Activated T-cell treated with anti-CD3 and anti-CD28 coated beads, Interleukin-2, amount 50 U/mL, for 72 hours (primary cell): ENCODE results near the gene CEP97. TPM values are rescaled to one million over a fixed set of nuclear protein-coding genes. Genes with fewer than 3 reads are reported as not detected.
"Not testable (repeated sequence)": the region's sequence is repeated elsewhere in the genome, so short reads cannot be mapped to it uniquely, and the experiment has no call there.

Source experiments
- ATAC-seq, 2 donors: fragments of 150-1000 bp; cut with Tn5 transposase; replicated peaks in 1 of 2; 2 replicates each; pipeline ENCODE4 v1.10.0; 2021; ENCODE audit warnings: moderate library complexity in 2 of 2, mild to moderate bottlenecking in 1 of 2
- DNase-seq, 2 donors: peaks; one replicate each; pipeline ENCODE4 v3.0.0; 2021 to 2022; ENCODE audit warnings: mixed read lengths in 1 of 2
- H3K27ac Mint-ChIP-seq: one replicate; pipeline ENCODE4 v1.8.0; 2022; ENCODE audit warnings: mild to moderate bottlenecking, moderate library complexity, mixed read lengths
- H3K27me3 Mint-ChIP-seq: one replicate; pipeline ENCODE4 v1.8.0; 2022; ENCODE audit warnings: low read depth, mixed read lengths
- H3K36me3 Mint-ChIP-seq, 2 donors: one replicate each; pipeline ENCODE4 v1.8.0; 2022; ENCODE audit warnings: mixed read lengths in 2 of 2, mild to moderate bottlenecking in 1 of 2; ENCODE audit not compliant: insufficient read depth in 2 of 2
- H3K4me1 Mint-ChIP-seq: one replicate; pipeline ENCODE4 v1.8.0; 2022; ENCODE audit warnings: low read depth, mixed read lengths
- H3K4me3 Mint-ChIP-seq, 2 donors: one replicate each; pipeline ENCODE4 v1.8.0; 2022; ENCODE audit warnings: mild to moderate bottlenecking in 2 of 2, mixed read lengths in 2 of 2, moderate library complexity in 2 of 2
- H3K9me3 Mint-ChIP-seq, 2 donors: one replicate each; pipeline ENCODE4 v1.8.0; 2022; ENCODE audit warnings: mixed read lengths in 2 of 2
- total RNA-seq, 2 donors: library from RNA; stranded (reverse); gene quantifications; one replicate each; pipeline ENCODE4 v1.2.3, GENCODE V29; 2022

CEP97 gene
- total RNA-seq, 2 donors from 2014 or later = 19.2 to 23.5 TPM

- DNase-seq (no peak), ATAC-seq (no peak)
- H3K4me1 Mint-ChIP-seq = peaks cover 9% of the 10 kb centered on the region
- H3K4me3 Mint-ChIP-seq = no peak overlapping the region
- peaks cover 0 to 2% of the 10 kb centered on the region in 2 donors for H3K9me3 Mint-ChIP-seq
- peaks cover 27 to 48% of the 10 kb centered on the region in 2 donors for H3K36me3 Mint-ChIP-seq
- H3K27ac Mint-ChIP-seq = peak overlapping the region; percentile 31
- H3K27me3 Mint-ChIP-seq = no peaks in the 10 kb centered on the region
Measured at GRCh38 chr3:101758224-101758623, 33.8 kb downstream of the CEP97 start.

GRCh38 chr3:101762041-101762646, 37.7 kb downstream of the CEP97 start:
- Mint-ChIP-seq H3K9me3 (no peaks in the 10 kb centered on the region), H3K27ac (no peak overlapping the region), H3K36me3 (peaks cover 16 to 32% of the 10 kb centered on the region in 2 donors), H3K27me3 (no peaks in the 10 kb centered on the region), H3K4me1 (peaks cover 9% of the 10 kb centered on the region), H3K4me3 (no peak overlapping the region)
- DNase-seq (no peak), ATAC-seq (no peak)

GRCh38 chr3:101777745-101778281, 53.4 kb downstream of the CEP97 start:
- not testable (repeated sequence) for H3K36me3 Mint-ChIP-seq, DNase-seq, ATAC-seq, H3K9me3 Mint-ChIP-seq, H3K27me3 Mint-ChIP-seq
- H3K4me1 Mint-ChIP-seq = peaks cover 39% of the 10 kb centered on the region
- peak overlapping the region; percentile 71 for H3K27ac Mint-ChIP-seq
- peak overlapping the region in 1 of 2 donors; percentile 98 for H3K4me3 Mint-ChIP-seq

- no peak for DNase-seq
- no peaks in the 10 kb centered on the region for H3K9me3 Mint-ChIP-seq
- peak overlapping the region; percentile 88 to 98 for H3K4me3 Mint-ChIP-seq
- peaks cover 0 to 5% of the 10 kb centered on the region in 2 donors for H3K36me3 Mint-ChIP-seq
- H3K27me3 Mint-ChIP-seq = no peaks in the 10 kb centered on the region
- ATAC-seq = no peak
- H3K27ac Mint-ChIP-seq = peak overlapping the region; percentile 92
- peaks cover 39% of the 10 kb centered on the region for H3K4me1 Mint-ChIP-seq
Measured at GRCh38 chr3:101778385-101779046, 54.1 kb downstream of the CEP97 start.

GRCh38 chr3:101779047-101779821, 54.8 kb downstream of the CEP97 start, which contains the start of gene NXPE3:
Gene NXPE3 (plus strand): TSS chr3:101779211. CDS start chr3:101785597, 6,386 bp downstream.
- Mint-ChIP-seq H3K9me3 (no peaks in the 10 kb centered on the region), H3K4me1 (peaks cover 44% of the 10 kb centered on the region)

GRCh38 chr3:101779822-101780381, 55.5 kb downstream of the CEP97 start:
- DNase-seq (no peak), ATAC-seq (no peak)
- Mint-ChIP-seq H3K36me3 (peaks cover 0 to 8% of the 10 kb centered on the region in 2 donors), H3K27ac (peak overlapping the region; percentile 45), H3K27me3 (no peaks in the 10 kb centered on the region), H3K4me1 (peaks cover 51% of the 10 kb centered on the region), H3K9me3 (no peaks in the 10 kb centered on the region), H3K4me3 (peak overlapping the region; percentile 88 to 98)

More at GRCh38 chr3:101779047-101779821, 54.8 kb downstream of the CEP97 start, which contains the start of gene NXPE3:
- ATAC-seq (peak; percentile 89 to 92), DNase-seq (peak; percentile 95 to 96)
- Mint-ChIP-seq H3K27me3 (no peaks in the 10 kb centered on the region), H3K4me3 (peak within 1 kb of the TSS; percentile 88 to 98), H3K27ac (peak within 1 kb of the TSS; percentile 92), H3K36me3 (peaks cover 0 to 8% of the 10 kb centered on the region in 2 donors)

GRCh38 chr3:101780661-101781060, 56.2 kb downstream of the CEP97 start:
- Mint-ChIP-seq H3K27ac (peak overlapping the region; percentile 45), H3K27me3 (no peaks in the 10 kb centered on the region), H3K4me1 (peaks cover 58% of the 10 kb centered on the region), H3K4me3 (peak overlapping the region; percentile 88 to 98), H3K9me3 (no peaks in the 10 kb centered on the region), H3K36me3 (peaks cover 0 to 8% of the 10 kb centered on the region in 2 donors)
- ATAC-seq (no peak), DNase-seq (no peak)

- Mint-ChIP-seq H3K27me3 (no peaks in the 10 kb centered on the region), H3K4me3 (peak overlapping the region; percentile 88 to 98), H3K9me3 (no peaks in the 10 kb centered on the region), H3K27ac (peak overlapping the region; percentile 50), H3K36me3 (peaks cover 0 to 10% of the 10 kb centered on the region in 2 donors), H3K4me1 (peaks cover 63% of the 10 kb centered on the region)
- no peak for ATAC-seq
- DNase-seq = no peak
Measured at GRCh38 chr3:101781166-101781565, 56.8 kb downstream of the CEP97 start.

- Mint-ChIP-seq H3K4me1 (peaks cover 52% of the 10 kb centered on the region), H3K27ac (peak overlapping the region; percentile 88), H3K27me3 (no peaks in the 10 kb centered on the region), H3K4me3 (peak overlapping the region; percentile 4 to 80), H3K9me3 (no peaks in the 10 kb centered on the region), H3K36me3 (peaks cover 6 to 23% of the 10 kb centered on the region in 2 donors)
- ATAC-seq = peak; percentile 38 to 40
- no peak for DNase-seq
Measured at GRCh38 chr3:101784855-101785613, 60.6 kb downstream of the CEP97 start.

GRCh38 chr3:101791778-101792177, 67.4 kb downstream of the CEP97 start:
- Mint-ChIP-seq H3K27ac (peak overlapping the region; percentile 44), H3K9me3 (peaks cover 4 to 9% of the 10 kb centered on the region in 2 donors), H3K36me3 (peaks cover 27 to 41% of the 10 kb centered on the region in 2 donors), H3K27me3 (no peaks in the 10 kb centered on the region), H3K4me3 (no peak overlapping the region), H3K4me1 (peaks cover 30% of the 10 kb centered on the region)
- no peak for DNase-seq
- ATAC-seq = no peak

GRCh38 chr3:101796077-101796680, 71.8 kb downstream of the CEP97 start:
- no peak for DNase-seq
- ATAC-seq = no peak
- Mint-ChIP-seq H3K9me3 (peaks cover 4 to 9% of the 10 kb centered on the region in 2 donors), H3K27ac (peak overlapping the region; percentile 19), H3K4me3 (no peak overlapping the region), H3K36me3 (peaks cover 25 to 39% of the 10 kb centered on the region in 2 donors), H3K27me3 (no peaks in the 10 kb centered on the region), H3K4me1 (peaks cover 30% of the 10 kb centered on the region)

- Mint-ChIP-seq H3K9me3 (peaks cover 0 to 2% of the 10 kb centered on the region in 2 donors), H3K27ac (no peak overlapping the region), H3K4me1 (peaks cover 30% of the 10 kb centered on the region), H3K27me3 (no peaks in the 10 kb centered on the region), H3K36me3 (peaks cover 12 to 29% of the 10 kb centered on the region in 2 donors), H3K4me3 (no peak overlapping the region)
- ATAC-seq (no peak), DNase-seq (no peak)
Measured at GRCh38 chr3:101801174-101801573, 76.8 kb downstream of the CEP97 start.
